NCI-H2081 (cell line): ENCODE measurements around the gene CENPO.
"Not testable (repeated sequence)": the region's sequence is repeated elsewhere in the genome, so short reads cannot be mapped to it uniquely, and the experiment has no call there.

ENCODE experiments used
- DNase-seq, 2 experiments: peaks; one replicate each; lab custom pipeline; 2025; lab: John Stamatoyannopoulos, UW

The CENPO gene

DNA sequence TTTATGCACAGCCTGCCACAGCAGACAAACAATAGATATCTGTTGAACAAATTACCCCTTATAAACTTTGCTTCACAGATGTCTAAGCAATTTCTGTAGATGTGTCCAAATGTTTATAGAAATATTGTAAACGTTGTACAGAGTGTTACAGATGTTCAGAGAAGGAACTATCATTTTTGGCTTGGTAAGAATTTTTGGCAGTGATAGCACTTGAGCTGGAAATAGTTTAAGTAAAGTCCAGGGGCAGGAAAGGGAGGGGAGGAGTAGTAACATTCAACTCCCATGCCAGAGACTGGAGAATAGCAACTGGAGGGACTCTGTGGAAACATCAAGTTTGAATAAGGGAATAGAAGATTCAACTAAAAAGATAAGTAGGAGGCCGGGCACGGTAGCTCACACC, 4.4 kb upstream of the CENPO start:
- no peak for DNase-seq

DNA sequence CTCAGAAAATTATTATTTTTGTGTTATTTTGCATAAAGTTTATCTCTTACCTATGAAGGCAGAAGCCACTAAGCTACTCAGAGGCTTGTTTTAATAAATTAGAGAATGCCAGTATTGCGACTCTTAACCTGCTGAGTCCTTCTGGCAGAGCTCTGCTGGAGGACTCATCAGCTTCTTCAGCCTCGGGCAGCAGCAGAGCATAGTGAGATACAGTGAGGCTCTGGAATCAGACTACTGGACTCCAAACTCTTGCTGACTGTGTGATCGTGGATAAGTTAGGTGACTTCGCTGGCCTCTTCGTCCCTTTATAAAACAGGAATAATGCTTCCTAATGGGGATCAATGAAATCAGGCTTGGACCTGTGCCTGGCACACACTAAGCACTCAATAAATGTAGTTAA, 1.8 kb upstream of the CENPO start:
- DNase-seq, result no peak

DNA sequence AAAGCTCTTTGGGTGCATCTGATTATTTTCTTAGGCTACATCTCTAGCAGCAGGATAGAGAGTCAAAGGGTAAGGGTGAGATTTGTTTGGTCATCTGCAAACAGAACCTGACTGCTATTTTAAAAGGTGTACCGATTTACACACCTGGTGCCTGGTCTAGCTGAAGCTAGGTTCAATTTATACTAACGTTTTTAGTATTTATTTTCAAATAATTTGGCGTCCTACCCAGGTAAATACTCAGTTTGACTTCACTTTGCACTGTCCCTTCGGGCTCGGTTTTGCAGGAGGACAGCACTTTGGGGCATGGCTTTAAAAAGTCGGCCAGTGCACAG, 717 bp upstream of the CENPO start:
- peak in 1 of 2 experiments; percentile 52 for DNase-seq

DNA sequence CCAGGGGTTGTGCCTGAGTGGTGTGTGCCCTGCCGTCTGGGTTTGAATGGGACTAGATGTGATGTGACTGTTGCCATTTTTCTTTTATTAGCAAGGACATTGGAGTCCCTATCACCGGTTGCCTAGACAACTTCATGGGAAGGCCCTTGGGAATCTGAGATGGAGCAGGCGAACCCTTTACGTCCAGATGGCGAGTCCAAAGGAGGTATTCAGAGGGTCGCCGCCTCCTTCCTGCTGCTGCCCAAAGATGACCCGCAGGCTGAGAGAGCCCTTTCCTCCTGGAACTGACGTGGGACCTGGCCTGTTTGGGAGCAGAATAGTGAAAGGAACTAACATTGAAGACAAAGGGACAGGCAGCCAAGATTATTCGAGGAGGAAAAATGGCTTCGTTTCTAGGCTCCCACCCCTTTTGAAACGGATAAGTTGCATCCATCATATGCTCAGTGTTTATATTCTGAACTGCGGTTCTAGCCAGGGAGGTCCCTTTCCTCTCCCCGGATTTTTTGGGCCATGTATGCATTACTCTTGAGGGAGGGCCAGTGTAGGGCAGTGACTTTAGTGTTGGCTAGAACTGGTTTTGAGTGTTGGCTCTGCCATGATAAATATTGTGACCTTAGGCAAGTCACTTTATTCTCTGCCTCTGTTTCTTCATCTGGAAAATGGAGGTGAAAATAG, 673 bp downstream of the CENPO start:
- DNase-seq, result peak; percentile 37 to 55

DNA sequence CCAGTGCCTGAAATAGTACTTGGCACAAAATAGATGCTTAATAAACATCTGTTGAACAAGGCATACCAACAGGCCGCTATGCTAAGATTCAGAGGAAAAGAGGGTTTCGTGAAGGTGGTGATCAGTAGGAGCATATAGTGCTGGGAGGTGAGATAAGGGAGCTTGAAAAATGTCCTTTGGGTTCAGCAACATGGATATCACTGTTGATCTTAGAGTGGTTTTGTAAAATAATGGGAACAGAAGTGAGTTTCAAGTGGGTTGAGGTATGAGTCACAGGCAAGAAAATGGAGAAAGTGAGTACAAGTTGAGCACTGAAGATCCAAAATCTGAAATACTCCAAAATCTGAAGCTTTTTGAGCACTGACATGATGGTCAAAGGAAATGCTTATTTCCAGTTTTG, 4.4 kb downstream of the CENPO start:
- DNase-seq, result no peak

DNA sequence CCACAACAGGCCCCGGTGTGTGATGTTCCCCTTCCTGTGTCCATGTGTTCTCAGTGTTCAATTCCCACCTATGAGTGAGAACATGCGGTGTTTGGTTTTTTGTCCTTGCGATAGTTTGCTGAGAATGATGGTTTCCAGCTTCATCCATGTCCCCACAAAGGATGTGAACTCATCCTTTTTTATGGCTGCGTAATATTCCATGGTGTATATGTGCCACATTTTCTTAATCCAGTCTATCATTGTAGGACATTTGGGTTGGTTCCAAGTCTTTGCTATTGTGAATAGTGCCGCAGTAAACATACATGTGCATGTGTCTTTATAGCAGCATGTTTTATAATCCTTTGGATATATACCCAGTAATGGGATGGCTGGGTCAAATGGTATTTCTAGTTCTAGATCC, 7.3 kb downstream of the CENPO start:
- DNase-seq, result not testable (repeated sequence)

DNA sequence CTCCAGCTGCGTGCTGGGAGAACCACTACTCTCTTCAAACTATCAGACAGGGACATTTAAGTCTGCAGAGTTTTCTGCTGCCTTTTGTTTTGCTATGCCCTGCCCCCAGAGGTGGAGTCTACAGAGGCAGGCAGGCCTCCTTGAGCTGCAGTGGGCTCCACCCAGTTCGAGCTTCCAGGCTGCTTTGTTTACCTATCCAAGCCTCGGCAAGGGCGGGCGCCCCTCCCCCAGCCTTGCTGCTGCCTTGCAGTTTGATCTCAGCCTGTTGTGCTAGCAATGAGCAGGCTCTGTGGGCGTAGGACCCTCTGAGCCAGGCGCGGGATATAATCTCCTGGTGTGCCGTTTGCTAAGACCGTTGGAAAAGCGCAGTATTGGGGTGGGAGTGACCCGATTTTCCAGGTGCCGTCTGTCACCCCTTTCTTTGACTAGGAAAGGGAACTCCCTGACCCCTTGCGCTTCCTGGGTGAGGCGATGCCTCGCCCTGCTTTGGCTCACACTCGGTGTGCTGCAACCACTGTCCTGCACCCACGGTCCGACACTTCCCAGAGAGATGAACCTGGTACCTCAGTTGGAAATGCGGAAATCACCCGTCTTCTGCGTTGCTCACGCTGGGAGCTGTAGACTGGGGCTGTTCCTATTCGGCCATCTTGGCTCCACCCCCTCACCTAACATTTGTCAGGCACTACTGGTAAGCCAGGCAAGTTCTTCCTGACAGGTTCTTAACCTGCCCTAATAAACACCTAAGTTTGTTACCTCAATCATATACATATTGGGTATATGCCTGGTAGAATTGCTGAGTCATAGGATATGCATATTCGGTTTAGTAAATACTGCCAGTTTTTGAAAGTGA, 12.8 kb downstream of the CENPO start:
- DNase-seq, result not testable (repeated sequence)

DNA sequence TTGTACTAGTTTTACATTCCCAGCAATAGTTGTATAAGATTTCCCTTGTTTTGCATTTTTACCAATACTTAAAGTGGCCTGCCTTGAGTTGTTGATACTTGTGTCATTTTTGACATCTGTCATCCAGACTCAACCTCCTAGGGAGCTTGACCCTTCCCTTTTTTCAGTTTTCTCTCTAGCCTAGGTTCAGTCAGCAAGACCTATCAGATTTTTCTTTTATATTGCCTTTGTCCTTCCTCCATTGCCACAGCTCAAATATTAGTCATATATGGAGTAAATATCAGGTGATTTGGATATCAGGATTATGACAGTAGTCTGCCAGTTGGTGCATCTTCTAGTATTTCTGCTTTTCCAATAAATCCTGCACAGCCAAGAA, 13.4 kb downstream of the CENPO start:
- no peak for DNase-seq

DNA sequence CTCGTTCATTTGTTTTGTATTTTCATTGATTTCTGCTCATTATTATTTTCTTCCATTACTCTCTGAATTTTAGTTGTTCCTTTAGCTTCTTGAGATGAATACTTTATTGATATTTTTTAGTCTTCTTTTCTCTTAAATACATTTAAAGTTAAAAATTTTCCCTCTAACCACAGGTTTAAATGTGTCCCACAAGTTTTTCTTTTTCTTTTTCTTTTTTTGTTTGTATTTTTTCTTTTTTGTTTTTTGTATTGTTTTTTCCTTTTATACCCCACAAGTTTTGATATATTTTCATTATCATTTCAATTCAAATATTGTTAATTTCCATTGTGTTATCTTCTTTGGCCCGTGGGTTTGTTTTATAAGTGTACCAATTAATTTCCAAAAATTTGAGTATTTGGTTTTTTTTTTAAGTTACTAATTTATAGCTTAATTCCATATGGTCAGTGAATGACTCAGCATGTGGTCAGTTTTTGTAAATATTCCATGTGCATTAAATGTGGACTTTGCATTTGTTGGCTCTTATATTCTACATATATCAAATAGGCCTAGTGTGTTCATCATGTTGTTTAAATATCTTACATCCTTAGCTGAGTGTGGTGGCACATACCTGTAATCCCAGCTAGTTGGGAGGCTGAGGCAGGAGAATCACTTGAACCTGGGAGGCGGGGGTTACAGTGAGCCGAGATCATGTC, 16.2 kb downstream of the CENPO start:
- no peak for DNase-seq

DNA sequence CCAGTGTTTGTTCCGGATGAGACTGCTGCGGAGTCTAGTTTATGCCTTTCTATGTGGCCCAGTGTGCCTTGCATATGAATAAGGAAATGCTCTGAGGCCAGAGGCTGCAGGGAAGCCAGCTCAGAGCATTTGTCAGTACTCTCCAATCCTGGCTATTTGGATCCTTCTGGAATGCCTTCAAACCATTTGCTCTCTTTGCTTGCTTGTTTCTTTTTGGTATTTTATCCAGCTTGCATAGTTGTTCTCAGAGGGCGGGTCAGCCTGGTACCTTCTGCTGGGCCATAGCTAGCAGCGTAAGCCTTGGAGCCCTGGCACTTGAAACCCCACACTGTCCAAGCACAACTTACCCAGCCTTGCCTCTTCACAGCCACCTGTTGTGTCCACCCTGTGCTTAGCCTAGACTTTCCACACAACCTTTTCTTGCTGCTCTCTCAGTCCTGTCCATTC, 20.5 kb downstream of the CENPO start:
- no peak for DNase-seq

DNA sequence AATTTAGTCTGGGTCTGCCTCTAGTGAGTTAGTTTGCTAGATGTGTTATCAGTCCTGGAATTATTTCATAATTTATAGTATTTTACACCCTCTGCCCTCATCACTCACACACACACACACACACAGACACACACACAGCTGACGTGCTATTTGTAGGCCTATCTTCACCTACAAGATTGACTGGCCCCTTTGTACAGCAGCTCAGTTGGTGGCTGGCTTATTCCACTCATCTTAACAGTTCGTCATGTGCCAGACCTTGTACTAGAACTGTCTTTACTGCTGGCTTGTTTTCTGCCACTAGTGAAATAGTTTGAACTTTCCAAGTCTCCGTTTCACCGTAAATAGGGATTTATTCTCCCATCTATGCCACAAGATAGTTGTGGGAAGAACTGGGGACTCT, 21.3 kb downstream of the CENPO start:
- DNase-seq, result no peak

DNA sequence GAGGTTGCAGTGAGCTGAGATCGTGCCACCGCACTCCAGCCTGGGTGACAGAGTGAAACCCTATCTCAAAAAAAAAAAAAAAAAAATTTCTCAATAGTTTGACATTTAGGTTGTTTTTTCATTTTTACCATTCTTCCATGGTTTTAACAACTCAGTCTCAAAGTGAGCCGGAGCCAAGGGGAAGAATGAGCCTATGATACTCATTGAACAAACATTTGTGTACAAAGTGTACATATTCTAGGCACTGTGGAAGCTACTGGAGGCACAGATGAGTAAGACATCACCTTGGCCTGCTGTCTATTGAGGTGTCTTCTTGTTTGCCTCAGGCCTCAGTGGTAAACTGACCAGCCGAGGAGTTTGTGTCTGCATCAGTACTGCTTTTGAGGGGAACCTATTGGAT, 21.9 kb downstream of the CENPO start:
- DNase-seq, result no peak

DNA sequence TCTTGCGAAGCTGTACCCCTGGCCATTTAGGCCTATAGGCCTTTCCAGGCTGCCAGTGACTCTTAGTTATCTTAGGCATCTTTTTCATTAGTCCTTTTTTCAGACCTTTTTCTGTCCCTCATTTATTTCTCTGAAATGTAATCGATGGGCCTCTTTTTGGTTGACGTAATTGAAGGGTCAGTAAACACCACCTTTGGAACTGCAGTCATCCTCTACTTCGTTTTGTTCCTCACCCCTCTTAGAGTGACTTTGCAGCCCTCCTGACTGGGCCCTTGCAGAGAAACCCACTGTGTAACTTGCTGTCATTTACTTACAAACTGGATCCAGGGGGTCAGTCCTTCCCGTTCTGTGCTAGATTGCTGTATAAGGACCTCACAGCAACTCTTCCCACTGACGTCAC, 23.2 kb downstream of the CENPO start:
- DNase-seq, result no peak

DNA sequence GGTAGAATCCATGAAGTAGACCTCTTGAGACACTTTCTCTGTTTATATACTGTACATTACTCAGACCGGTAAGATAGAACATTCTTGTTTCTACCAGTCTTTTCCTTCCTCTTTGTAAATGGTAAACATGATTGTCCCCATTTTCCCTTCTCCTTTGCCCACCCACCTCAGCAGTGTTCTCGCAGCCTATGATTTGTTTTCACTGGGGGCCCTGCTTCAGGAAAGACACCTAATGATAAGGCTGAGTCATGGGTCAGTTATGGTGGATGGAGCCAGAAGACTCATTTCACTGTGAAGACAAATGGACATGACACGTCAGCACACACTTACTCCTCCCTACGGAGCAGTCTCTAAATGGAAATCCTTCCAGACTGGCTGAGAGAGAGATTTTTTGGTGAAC, 23.7 kb downstream of the CENPO start:
- no peak for DNase-seq

DNA sequence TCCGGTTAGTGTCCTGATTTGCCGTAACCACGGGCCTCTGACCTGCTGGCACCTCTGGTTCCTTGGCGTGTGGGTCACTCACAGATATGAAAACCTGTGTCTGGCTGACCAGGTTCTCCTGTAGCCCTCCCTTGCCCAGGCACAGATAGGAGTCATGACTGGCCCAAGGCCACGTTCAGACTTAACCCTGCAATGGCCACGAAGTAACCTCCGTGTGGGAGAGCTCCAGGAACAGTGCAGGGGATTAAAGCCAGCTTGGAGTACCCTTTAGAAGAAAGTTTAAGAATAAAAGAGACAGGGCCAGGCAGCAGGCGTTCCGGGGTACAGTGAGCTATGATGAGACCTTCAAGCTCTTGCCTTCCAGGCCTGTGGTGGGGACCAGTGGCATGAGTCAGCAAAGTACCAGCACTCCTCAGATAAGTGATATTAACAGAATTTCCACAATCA, 25.5 kb downstream of the CENPO start:
- no peak for DNase-seq

DNA sequence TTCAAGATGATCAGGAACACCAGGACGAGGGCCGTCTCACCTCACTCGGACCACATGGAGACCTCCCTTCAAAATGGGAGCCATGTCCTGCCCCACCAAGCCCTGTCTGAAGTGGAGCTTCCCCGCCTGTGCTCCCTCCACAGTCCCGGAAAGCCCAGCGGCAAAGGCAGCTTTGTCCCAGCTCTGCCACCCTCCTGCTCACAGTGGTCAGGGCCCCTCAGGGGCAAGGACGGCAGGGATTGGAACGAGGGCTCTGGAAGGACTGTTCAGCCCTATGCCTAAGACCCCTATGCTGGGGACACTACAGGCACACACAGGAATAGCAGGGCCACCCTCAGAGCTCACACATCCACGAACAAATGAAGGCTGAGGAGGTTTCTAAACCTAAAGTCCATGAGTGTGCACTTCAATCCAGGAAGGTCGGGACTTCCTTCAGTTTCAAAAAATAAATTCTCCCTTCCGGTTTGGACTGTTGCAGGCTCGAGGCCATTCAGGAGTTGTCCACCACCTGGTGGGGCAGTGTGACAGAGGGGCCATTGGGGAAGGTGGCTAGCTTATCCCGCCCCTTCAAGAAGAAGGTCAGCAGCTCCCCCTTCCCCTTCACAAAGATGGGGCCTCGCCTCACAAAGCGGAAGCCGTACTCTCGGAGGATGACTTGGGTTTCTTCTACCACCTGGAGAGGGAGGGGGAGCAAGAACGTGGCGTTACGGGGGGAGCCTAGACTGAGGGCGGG, 26.4 kb downstream of the CENPO start:
- no peak for DNase-seq

DNA sequence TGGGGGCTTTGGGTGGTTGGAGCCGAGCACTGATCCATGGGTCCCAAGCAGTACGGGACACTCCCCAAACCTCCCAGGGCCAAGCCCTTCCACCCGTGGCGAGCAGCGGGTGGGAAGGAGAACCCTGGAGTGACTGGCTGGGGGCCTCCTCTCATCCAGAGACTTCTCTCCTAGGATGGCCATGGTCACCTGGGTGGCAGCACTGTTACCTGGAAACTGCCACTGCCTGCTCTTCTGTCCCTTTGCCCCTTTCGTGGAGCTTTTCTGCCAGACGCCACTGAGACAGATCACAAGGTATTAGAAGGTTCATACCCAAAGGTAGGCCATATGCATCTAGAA, 26.9 kb downstream of the CENPO start:
- DNase-seq, result no peak

DNA sequence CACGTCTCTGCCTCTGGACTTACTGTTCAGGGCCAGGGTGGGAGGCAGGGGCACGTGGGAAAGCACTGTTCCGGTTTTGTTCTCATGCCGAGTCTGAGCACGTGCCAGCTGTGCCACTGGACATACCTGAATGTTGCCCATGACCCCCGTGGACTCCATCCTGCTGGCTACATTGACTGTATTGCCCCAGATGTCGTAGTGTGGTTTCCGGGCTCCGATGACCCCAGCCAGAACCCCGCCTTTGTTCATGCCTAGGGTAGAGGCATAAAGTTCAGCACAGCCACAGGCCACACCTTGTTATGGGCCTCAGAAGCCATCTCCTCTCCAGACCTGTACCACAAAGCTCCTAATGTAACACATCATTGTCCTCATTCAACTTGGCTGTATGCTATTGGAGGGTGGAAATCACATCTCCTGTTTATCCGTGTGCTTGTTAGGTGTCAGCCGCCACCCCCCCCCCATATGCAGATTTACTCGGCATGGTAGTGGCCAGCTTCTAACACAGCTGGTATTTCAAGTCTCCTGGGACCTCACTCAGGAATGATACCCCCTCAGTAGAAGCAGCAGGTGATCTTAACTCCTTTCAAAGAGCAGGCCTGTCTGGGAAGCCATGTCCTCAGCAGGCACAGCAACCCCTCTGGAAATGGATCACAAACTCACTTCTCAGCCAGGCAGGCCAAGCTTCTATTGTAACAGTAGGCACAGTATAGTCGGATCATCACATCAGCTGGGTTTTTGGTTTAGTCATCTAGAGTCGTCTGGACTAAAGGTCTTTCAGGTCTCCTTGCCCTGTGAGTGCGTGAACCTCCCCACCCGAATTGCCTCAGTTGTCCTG, 27.6 kb downstream of the CENPO start:
- DNase-seq, result no peak

DNA sequence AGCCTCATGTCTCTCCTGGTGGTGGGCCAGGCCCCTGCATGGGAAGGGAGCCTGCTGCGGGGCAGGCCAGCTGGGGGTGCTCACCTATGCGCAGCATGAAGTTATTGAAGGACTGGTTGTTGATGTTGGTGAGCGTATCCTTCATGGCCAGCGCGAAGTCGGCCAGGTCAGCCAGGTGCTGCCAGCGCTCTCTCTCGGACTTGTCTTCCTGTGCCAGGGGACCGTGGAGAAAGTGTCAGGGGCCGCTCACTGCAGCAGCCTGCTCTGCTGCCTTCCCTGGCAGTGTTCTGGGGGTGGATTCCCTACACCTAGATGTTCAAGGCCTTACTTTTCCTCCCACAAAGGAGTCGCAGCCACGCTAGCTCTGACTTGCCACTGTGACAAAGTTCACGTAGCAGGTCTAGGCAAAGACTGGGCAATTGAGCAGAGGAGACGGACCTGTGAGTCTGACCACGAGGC, 28.2 kb downstream of the CENPO start:
- no peak for DNase-seq

DNA sequence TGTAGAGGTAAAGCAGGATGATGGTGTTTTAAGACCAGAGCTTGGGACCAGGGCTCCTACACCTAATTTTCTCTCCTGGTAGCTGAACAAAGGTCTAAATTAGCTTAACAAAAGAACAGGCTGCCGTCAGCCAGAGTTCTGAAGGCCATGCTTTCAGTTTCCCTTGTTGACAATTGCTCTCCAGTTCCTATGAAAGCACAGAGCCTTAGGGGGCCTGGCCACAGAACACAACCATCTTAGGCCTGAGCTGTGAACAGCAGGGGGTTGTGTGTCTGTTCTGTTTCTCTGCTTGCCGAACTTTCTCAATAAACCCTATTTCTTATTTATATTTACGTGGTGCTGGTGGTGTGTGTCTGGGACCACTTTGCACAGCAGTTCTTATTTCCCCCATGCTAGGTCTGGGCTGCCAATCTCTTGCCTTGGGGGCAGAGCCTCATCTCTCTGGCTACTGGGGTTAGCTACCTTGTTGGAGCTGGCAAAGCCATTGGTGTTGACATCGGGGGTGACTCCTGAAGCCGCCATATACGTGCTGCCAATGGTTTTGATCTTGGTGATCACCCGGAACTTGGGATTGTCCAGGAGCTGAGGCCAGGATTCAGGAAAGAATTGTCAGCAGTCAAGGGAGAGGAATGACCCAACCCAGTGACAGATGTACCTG, 29.0 kb downstream of the CENPO start:
- DNase-seq, result peak; percentile 36 to 65

DNA sequence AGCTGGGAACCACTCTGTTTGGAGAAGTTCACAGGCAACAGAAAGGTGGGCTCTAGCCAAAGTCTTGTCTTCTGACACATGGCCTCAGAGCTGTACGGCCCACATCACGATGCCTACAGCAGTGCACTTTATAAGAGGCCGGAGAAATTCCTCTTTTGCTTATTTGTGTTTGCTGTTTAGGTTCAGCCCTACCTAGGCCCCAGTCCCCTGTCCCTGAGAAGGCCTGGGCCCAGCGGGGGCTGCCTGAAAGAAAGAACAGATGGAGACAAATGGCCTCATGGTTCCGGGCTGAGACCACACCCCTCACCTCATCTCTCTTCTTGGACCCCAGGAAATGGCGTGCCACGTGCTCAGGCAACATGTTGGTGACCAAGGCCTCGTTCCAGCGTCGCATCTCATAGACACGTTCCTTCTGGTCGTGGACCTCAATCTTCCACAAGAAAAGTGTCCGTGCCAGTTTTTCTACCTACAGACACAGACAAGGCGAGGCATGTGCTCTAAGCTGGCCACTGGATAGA, 30.9 kb downstream of the CENPO start:
- no peak for DNase-seq
